HG03060 (cell line): ENCODE measurements around the gene CIAO3.

Source experiments
- ATAC-seq: cut with Tn5 transposase; IDR thresholded peaks from one replicate; pipeline ENCODE4 v1.9.1; 2021; ENCODE audit warnings: low read depth, moderate number of reproducible peaks; ENCODE audit not compliant: unreplicated experiment

CIAO3 gene

DNA sequence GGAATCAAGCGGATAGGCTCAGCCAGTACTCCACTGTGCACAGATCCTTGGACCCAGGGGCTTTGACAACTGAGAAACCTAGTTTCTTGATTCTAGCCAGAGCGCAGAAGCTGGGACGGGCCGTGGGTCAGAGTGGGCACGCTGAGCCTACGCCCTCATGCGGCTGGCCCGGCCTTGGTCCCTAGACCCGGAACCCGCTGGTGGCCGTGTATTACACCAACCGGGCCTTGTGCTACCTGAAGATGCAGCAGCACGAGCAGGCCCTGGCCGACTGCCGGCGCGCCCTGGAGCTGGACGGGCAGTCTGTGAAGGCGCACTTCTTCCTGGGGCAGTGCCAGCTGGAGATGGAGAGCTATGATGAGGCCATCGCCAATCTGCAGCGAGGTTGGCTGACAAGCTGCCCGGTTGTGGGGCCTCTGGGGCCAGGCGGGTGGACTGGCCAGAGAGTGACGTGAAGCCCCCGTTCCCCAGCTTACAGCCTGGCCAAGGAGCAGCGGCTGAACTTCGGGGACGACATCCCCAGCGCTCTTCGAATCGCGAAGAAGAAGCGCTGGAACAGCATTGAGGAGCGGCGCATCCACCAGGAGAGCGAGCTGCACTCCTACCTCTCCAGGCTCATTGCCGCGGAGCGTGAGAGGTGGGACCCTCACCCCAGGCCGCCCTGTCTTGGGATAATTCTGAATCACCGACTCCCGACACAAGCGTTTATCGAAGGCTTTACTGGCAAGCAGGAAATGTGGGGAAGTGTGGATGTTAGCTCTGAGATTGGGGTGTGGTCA, 59.6 kb downstream of the CIAO3 start:
- no peak for ATAC-seq

DNA sequence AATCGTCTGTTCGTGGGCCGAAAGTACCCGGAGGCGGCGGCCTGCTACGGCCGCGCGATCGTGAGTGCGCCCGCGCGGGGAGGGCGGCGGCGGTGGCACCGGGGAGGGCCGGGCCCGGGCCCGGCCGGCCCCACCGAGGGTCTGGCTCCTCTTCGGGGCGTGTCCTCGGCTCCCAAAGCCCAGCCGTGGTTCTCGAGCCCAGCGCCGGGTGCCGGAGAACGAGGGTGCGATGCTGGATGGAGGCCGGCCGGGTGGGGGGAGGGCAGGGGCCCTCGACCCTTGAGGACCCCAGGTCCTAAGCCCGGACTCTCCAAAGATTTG, 60.2 kb downstream of the CIAO3 start:
- ATAC-seq, result no peak

DNA sequence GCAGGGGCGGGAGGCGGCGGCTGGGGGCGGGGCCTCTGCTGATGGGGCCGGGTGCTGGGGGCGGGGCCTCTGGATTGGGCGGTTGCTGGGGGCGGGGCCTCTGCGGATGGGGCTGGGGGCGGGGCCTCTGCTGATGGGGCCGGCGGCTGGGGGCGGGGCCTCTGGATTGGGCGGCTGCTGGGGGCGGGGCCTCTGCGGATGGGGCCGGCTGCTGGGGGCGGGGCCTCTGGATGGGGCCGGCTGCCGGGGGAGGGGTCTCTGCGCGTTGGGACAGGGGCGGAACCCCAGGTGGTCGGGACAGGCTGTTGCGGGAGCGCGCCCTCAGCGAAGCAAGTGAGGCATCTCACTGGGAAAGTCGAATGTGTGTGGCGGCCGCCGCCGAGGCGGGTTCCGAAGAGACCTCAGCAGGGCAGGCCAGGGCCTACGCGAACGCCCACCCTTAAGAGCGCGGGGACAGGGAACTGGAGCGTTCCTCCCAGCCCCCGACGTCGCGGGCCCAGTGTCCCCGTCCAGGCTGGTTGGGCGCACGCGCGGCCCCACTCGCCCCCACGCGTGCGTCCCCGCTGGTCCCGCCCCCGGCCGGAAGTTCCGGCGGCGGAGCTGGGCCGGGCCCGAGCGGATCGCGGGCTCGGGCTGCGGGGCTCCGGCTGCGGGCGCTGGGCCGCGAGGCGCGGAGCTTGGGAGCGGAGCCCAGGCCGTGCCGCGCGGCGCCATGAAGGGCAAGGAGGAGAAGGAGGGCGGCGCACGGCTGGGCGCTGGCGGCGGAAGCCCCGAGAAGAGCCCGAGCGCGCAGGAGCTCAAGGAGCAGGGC, 60.8 kb downstream of the CIAO3 start, which contains the start of gene STUB1:
Gene STUB1, plus strand, starts transcription at position 597 of the 811 bp plus-strand sequence. Its CDS starts 116 bp downstream, at position 713.
- ATAC-seq, result no peak
